H1 (cell line): ENCODE results near the gene RRBP1. TPM values are rescaled to one million over a fixed set of nuclear protein-coding genes. Genes with fewer than 3 reads are reported as not detected.

Source experiments
- CTCF ChIA-PET: fragments of 300-600 bp; sonication (Branson Sonifier 250); formaldehyde crosslinking; loops from one replicate; lab custom pipeline; 2021; ENCODE audit not compliant: partially characterized antibody; lab: Charles Lee
- POLR2A ChIA-PET: fragments of 300-600 bp; sonication (Branson Sonifier 250); formaldehyde crosslinking; loops from one replicate; lab custom pipeline; 2021; ENCODE audit warnings: inconsistent platforms; ENCODE audit not compliant: partially characterized antibody; lab: Charles Lee
- DNase-seq, 2 experiments: peaks; one replicate each; pipeline versions ENCODE4 v3.0.0 to v3.0.0-alpha.2; 2010 to 2022; ENCODE audit warnings: low spot score in 2 of 2, low read depth in 1 of 2, mixed read lengths in 1 of 2
- FAIRE-seq: peaks from 2 replicates; lab custom pipeline; 2011; peaks lifted over from hg19 to GRCh38; lab: Jason Lieb, UNC
- H2AFZ ChIP-seq: 2 replicates; pipeline ENCODE4 v1.8.1; 2012; ENCODE audit warnings: low read length, inconsistent platforms
- H2AK5ac ChIP-seq: 2 replicates; pipeline ENCODE4 v1.6.1; 2013; ENCODE audit warnings: low read depth, low read length
- H2BK120ac ChIP-seq: replicated peaks from 2 replicates; pipeline ENCODE3; 2013; ENCODE audit warnings: low read depth, low read length, inconsistent platforms
- H2BK12ac ChIP-seq: 2 replicates; pipeline ENCODE4 v1.6.1; 2013; ENCODE audit warnings: low read depth, low read length
- H2BK15ac ChIP-seq: 2 replicates; pipeline ENCODE4 v1.6.1; 2013; ENCODE audit warnings: low read length
- H2BK20ac ChIP-seq: 2 replicates; pipeline ENCODE4 v1.6.1; 2013; ENCODE audit warnings: low read length
- H2BK5ac ChIP-seq: 2 replicates; pipeline ENCODE4 v1.6.1; 2013; ENCODE audit warnings: low read depth, low read length
- H3K14ac ChIP-seq: 2 replicates; pipeline ENCODE4 v1.6.1; 2013; ENCODE audit warnings: inconsistent platforms; ENCODE audit not compliant: insufficient read length
- H3K18ac ChIP-seq: 2 replicates; pipeline ENCODE4 v1.6.1; 2013; ENCODE audit warnings: low read length; ENCODE audit errors: extremely low read depth
- H3K23ac ChIP-seq: 2 replicates; pipeline ENCODE4 v1.6.1; 2013; ENCODE audit warnings: inconsistent platforms; ENCODE audit not compliant: insufficient read length
- H3K23me2 ChIP-seq: 2 replicates; pipeline ENCODE4 v1.6.1; 2013; ENCODE audit warnings: low read depth, low read length
- H3K27ac ChIP-seq: 2 replicates; pipeline ENCODE4 v1.6.1; 2011; ENCODE audit warnings: low read depth, low read length, inconsistent platforms
- H3K27me3 ChIP-seq, 4 experiments: replicated peaks in 1 of 4; 1 replicate in 1 of 4; 2 replicates in 3 of 4; pipeline versions ENCODE4 v1.6.1 to v1.8.1; 2011 to 2013; ENCODE audit warnings: low read length in 3 of 4, mild to moderate bottlenecking in 3 of 4, inconsistent platforms in 2 of 4, mixed read lengths in 2 of 4, moderate library complexity in 1 of 4; ENCODE audit not compliant: control insufficient read depth in 3 of 4, insufficient read depth in 3 of 4; ENCODE audit errors: extremely low read depth in 1 of 4
- H3K36me3 ChIP-seq, 4 experiments: 2 replicates each; pipeline versions ENCODE4 v1.6.1 to v1.8.1; 2011 to 2013; ENCODE audit warnings: mild to moderate bottlenecking in 4 of 4, low read length in 3 of 4, moderate library complexity in 2 of 4, control low read depth in 1 of 4, inconsistent platforms in 1 of 4; ENCODE audit not compliant: insufficient read depth in 4 of 4, control insufficient read depth in 2 of 4
- H3K4ac ChIP-seq: replicated peaks from 2 replicates; pipeline ENCODE3; 2013; ENCODE audit warnings: low read length, low read depth, mixed read lengths, inconsistent platforms; ENCODE audit not compliant: insufficient read length
- H3K4me1 ChIP-seq, 4 experiments: replicated peaks in 1 of 4; 1 replicate in 1 of 4; 2 replicates in 3 of 4; pipeline versions ENCODE4 v1.6.1 to v1.8.1; 2011 to 2013; ENCODE audit warnings: low read length in 3 of 4, inconsistent platforms in 2 of 4, mixed read lengths in 1 of 4; ENCODE audit not compliant: insufficient read depth in 4 of 4, control insufficient read depth in 3 of 4
- H3K4me2 ChIP-seq, 2 experiments: 2 replicates each; pipeline versions ENCODE4 v1.6.1 to v1.8.1; 2011 to 2013; ENCODE audit warnings: low read depth in 2 of 2, low read length in 2 of 2, control low read depth in 1 of 2, inconsistent platforms in 1 of 2, mild to moderate bottlenecking in 1 of 2; ENCODE audit not compliant: insufficient read depth in 1 of 2
- H3K4me3 ChIP-seq, 4 experiments: fragments of 200-600, 300-600 bp in 1 of 4; sonication (generic), shearing (Covaris generic), sonication (Bioruptor Twin) in 1 of 4; 2 replicates each; pipeline versions ENCODE4 v1.5.1 to v1.8.1; 2011 to 2016; ENCODE audit warnings: low read length in 4 of 4, low read depth in 3 of 4, control low read depth in 2 of 4, inconsistent platforms in 2 of 4, mild to moderate bottlenecking in 2 of 4, mixed read lengths in 1 of 4, moderate library complexity in 1 of 4; ENCODE audit not compliant: insufficient read depth in 2 of 4; ENCODE audit errors: extremely low read depth in 1 of 4
- H3K56ac ChIP-seq: replicated peaks from 2 replicates; pipeline ENCODE3; 2013; ENCODE audit warnings: low read depth, mild to moderate bottlenecking, mixed read lengths, low read length, inconsistent platforms; ENCODE audit not compliant: insufficient read length
- H3K79me1 ChIP-seq: 2 replicates; pipeline ENCODE4 v1.6.1; 2013; ENCODE audit warnings: low read depth, low read length, control low read depth
- H3K79me2 ChIP-seq, 2 experiments: 2 replicates each; pipeline versions ENCODE4 v1.6.1 to v1.8.1; 2012 to 2013; ENCODE audit warnings: low read length in 2 of 2, mild to moderate bottlenecking in 2 of 2, inconsistent platforms in 1 of 2; ENCODE audit not compliant: insufficient read depth in 2 of 2, control insufficient read depth in 1 of 2
- H3K9ac ChIP-seq, 4 experiments: replicated peaks in 1 of 4; 1 replicate in 1 of 4; 2 replicates in 3 of 4; pipeline versions ENCODE4 v1.6.1 to v1.8.1; 2011 to 2013; ENCODE audit warnings: low read depth in 3 of 4, low read length in 3 of 4, control low read depth in 2 of 4, mild to moderate bottlenecking in 2 of 4, moderate library complexity in 2 of 4, inconsistent platforms in 1 of 4; ENCODE audit errors: extremely low read depth in 1 of 4
- H3K9me3 ChIP-seq, 2 experiments: 2 replicates each; pipeline versions ENCODE4 v1.6.1 to v1.8.1; 2012 to 2013; ENCODE audit warnings: mild to moderate bottlenecking in 2 of 2, moderate library complexity in 2 of 2, control low read depth in 1 of 2, inconsistent platforms in 1 of 2, low read depth in 1 of 2, low read length in 1 of 2, mixed read lengths in 1 of 2; ENCODE audit not compliant: insufficient read depth in 2 of 2
- H4K20me1 ChIP-seq, 2 experiments: replicated peaks in 1 of 2; 2 replicates each; pipeline versions ENCODE3 to v1.8.1; 2011 to 2013; ENCODE audit warnings: inconsistent platforms in 2 of 2, low read length in 2 of 2, mild to moderate bottlenecking in 1 of 2; ENCODE audit not compliant: insufficient read depth in 2 of 2, control insufficient read depth in 1 of 2
- H4K5ac ChIP-seq: 2 replicates; pipeline ENCODE4 v1.6.1; 2013; ENCODE audit warnings: low read length, low read depth, mixed read lengths, inconsistent platforms; ENCODE audit not compliant: insufficient read length
- H4K8ac ChIP-seq: 2 replicates; pipeline ENCODE4 v1.8.0; 2013; ENCODE audit warnings: mild to moderate bottlenecking, moderate library complexity, low read length, inconsistent platforms; ENCODE audit not compliant: insufficient read depth; ENCODE audit errors: extremely low read depth
- H4K91ac ChIP-seq: replicated peaks from 2 replicates; pipeline ENCODE3; 2013; ENCODE audit warnings: low read length, mixed read lengths, inconsistent platforms; ENCODE audit not compliant: insufficient read length
- BCL11A ChIP-seq, 2 experiments: IDR thresholded peaks; one replicate each; pipeline ENCODE4 v1.6.1; 2011; ENCODE audit warnings: low read depth in 2 of 2, low read length in 2 of 2, mild to moderate bottlenecking in 2 of 2
- CBX5 ChIP-seq: fragments of 300-800, 300-1000 bp; sonication (generic); IDR thresholded peaks from 2 replicates; pipeline ENCODE4 v1.7.1; 2016; ENCODE audit warnings: antibody characterized with exemption, low read length, low read depth
- CTBP2 ChIP-seq: IDR thresholded peaks from 2 replicates; pipeline ENCODE4 v1.7.0; 2011; ENCODE audit warnings: borderline replicate concordance, mild to moderate bottlenecking, moderate library complexity, mixed read lengths, low read length; ENCODE audit not compliant: insufficient read depth, insufficient read length
- EP300 ChIP-seq, 2 experiments: IDR thresholded peaks; 1 replicate in 1 of 2; 2 replicates in 1 of 2; pipeline ENCODE4 v1.6.1; 2011 to 2012; ENCODE audit warnings: low read depth in 2 of 2, low read length in 2 of 2, mild to moderate bottlenecking in 2 of 2, borderline replicate concordance in 1 of 2, inconsistent platforms in 1 of 2, moderate library complexity in 1 of 2
- GTF2F1 ChIP-seq: IDR thresholded peaks from 2 replicates; pipeline ENCODE4 v1.6.1; 2012; ENCODE audit warnings: low read depth, low read length, improper control_type of control experiment, borderline replicate concordance
- KDM4A ChIP-seq: IDR thresholded peaks from one replicate; pipeline ENCODE4 v1.7.1; 2012; ENCODE audit warnings: low read depth, mild to moderate bottlenecking, moderate library complexity, low read length, inconsistent platforms; ENCODE audit not compliant: severe bottlenecking
- NANOG ChIP-seq: IDR thresholded peaks from 2 replicates; pipeline ENCODE4 v1.6.1; 2011; ENCODE audit warnings: low read length, low read depth, mild to moderate bottlenecking, inconsistent platforms; ENCODE audit not compliant: insufficient read depth, poor library complexity, severe bottlenecking
- NRF1 ChIP-seq: IDR thresholded peaks from 2 replicates; pipeline ENCODE4 v1.6.1; 2011; ENCODE audit warnings: mild to moderate bottlenecking, low read depth, low read length, improper control_type of control experiment
- RAD21 ChIP-seq, 2 experiments: IDR thresholded peaks in 1 of 2; conservative IDR thresholded peaks in 1 of 2; 2 replicates each; pipeline ENCODE4 v1.6.1; 2011; ENCODE audit warnings: low read depth in 2 of 2, low read length in 2 of 2, improper control_type of control experiment in 1 of 2, inconsistent platforms in 1 of 2, mild to moderate bottlenecking in 1 of 2, moderate library complexity in 1 of 2
- RFX5 ChIP-seq: IDR thresholded peaks from 2 replicates; pipeline ENCODE4 v1.6.1; 2011; ENCODE audit warnings: low read depth, low read length, improper control_type of control experiment, borderline replicate concordance
- SIX5 ChIP-seq: IDR thresholded peaks from 2 replicates; pipeline ENCODE4 v1.6.1; 2011; ENCODE audit warnings: mild to moderate bottlenecking, low read depth, low read length
- SP4 ChIP-seq: IDR thresholded peaks from 2 replicates; pipeline ENCODE4 v1.6.1; 2012; ENCODE audit warnings: low read length, inconsistent platforms
- WGBS, 2 experiments: shearing (Covaris generic) in 1 of 2; methylation state at CpG; one replicate each; pipeline versions ENCODE4 v1.1.6 to v1.1.7; 2013 to 2015; ENCODE audit warnings: low lambda C conversion rate in 2 of 2, mixed read lengths in 2 of 2, inconsistent platforms in 1 of 2, low coverage in 1 of 2, missing lambda C conversion rate in 1 of 2; ENCODE audit not compliant: insufficient replicate concordance in 2 of 2, insufficient coverage in 1 of 2, insufficient read length in 1 of 2; ENCODE audit errors: extremely low coverage in 1 of 2, missing lambda C conversion rate in 1 of 2; 5-methylcytosine and 5-hydroxymethylcytosine counted together
- polyA plus RNA-seq, 7 experiments: library from polyadenylated mRNA; depleted of rRNA in 3 of 7; stranded (reverse) in 5 of 7; unstranded in 2 of 7; fragments of >200 nt in 5 of 7; fragments of 200-250 nt in 2 of 7; gene quantifications; 1 replicate in 5 of 7; 2 replicates in 1 of 7; 4 replicates in 1 of 7; pipeline versions ENCODE4 v1.2.1 to v1.2.3, GENCODE V29; 2011 to 2013; ENCODE audit warnings: missing spikeins in 2 of 7, mixed read lengths in 2 of 7
- total RNA-seq: library from RNA; stranded (reverse); fragmentation: NEBNext Ultra II Directional; extraction: Animal tissue kit (Norgen Biotek cat#: 25700); gene quantifications from 2 replicates; pipeline ENCODE4 v1.2.1, GENCODE V29; 2021

RRBP1 gene
- total and polyA plus RNA-seq, 2 of the 8 experiments (the other 6 are each of a cell fraction or from before 2014, with no cell fraction given), result 15.9 to 157 TPM

DNA sequence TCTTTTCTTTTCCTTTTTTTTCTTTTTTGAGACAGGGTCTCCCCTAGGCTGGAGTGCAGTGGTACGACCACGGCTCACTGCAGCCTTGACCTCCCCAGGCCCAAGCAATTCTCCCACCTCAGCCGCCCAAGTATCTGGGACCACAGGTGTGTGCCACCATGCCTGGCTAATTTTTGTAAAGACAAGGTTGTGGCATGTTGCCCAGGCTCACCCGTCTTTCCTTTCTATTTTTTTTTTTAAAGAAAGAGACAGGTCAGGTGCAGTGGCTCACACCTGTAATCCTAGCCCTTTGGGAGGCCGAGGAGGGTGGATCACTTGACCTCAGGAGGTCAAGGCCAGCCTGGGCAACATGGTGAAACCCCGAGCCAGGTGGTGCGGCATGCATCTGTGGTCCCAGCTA is 34.3 kb upstream of the RRBP1 start:
- no peak overlapping the region for H2AFZ ChIP-seq
- TF ChIP-seq KDM4A (no peak), NANOG (no peak), BCL11A (IDR thresholded peaks at IDR 0.05; ENCODE audit: low read depth in 2 of 2, low read length in 2 of 2) (no peak), GTF2F1 (no peak), CTBP2 (no peak), NRF1 (no peak), RAD21 (IDR thresholded peaks at IDR 0.05 in 1 of 2, conservative IDR thresholded peaks at IDR 0.05 in 1 of 2; ENCODE audit: low read depth in 2 of 2, low read length in 2 of 2) (no peak), SP4 (no peak), SIX5 (no peak), EP300 (IDR thresholded peaks at IDR 0.05; ENCODE audit: borderline replicate concordance in 1 of 2, low read depth in 2 of 2, low read length in 2 of 2) (no peak), CBX5 (no peak), RFX5 (no peak)
- H3K27me3 ChIP-seq, result no peaks in the 10 kb centered on the region
- no peak overlapping the region for H2BK15ac ChIP-seq
- no peaks in the 10 kb centered on the region for H3K9me3 ChIP-seq
- no peaks in the 10 kb centered on the region for H3K23me2 ChIP-seq
- H3K27ac ChIP-seq, result no peak overlapping the region
- no peak overlapping the region for H3K4ac ChIP-seq
- no peaks in the 10 kb centered on the region for H3K36me3 ChIP-seq
- no peak overlapping the region for H3K9ac ChIP-seq
- H3K56ac ChIP-seq, result no peak overlapping the region
- H2BK12ac ChIP-seq, result no peak overlapping the region
- no peak overlapping the region for H3K4me3 ChIP-seq
- no peak overlapping the region for H2BK120ac ChIP-seq
- H3K4me1 ChIP-seq, result peaks cover 0 to 3% (median 0%) of the 10 kb centered on the region in 4 experiments; a peak in 1 of 7 replicates
- H4K5ac ChIP-seq, result no peak overlapping the region
- 81% methylated on average over 7 of the region's 7 CpGs; no CpG with 5 or more reads in 1 of the 2 experiments for WGBS, 2 experiments
- FAIRE-seq, result no peak
- no peak overlapping the region for H3K18ac ChIP-seq
- H4K91ac ChIP-seq, result no peak overlapping the region
- H4K20me1 ChIP-seq, result no peaks in the 10 kb centered on the region
- no peak overlapping the region for H3K4me2 ChIP-seq
- CTCF ChIA-PET, result interaction anchor here (0.9 to 1.3 kb wide), 4 partner anchors 11 to 187 kb away, joined by 3 read pairs; no protein-coding TSS in a partner anchor
- no peaks in the 10 kb centered on the region for H3K79me2 ChIP-seq
- no peak overlapping the region for H2BK20ac ChIP-seq
- H2BK5ac ChIP-seq, result no peak overlapping the region
- DNase-seq, result no peak
- no peak overlapping the region for H2AK5ac ChIP-seq
- no peak overlapping the region for H3K23ac ChIP-seq
- H3K14ac ChIP-seq, result no peak overlapping the region
- POLR2A ChIA-PET, result no interaction called here
- no peaks in the 10 kb centered on the region for H3K79me1 ChIP-seq
- no peak overlapping the region for H4K8ac ChIP-seq
